ENCODE measurements around the gene AIMP2.
"Not testable (repeated sequence)": the region's sequence is repeated elsewhere in the genome, so short reads cannot be mapped to it uniquely, and the experiment has no call there.

The AIMP2 gene

DNA sequence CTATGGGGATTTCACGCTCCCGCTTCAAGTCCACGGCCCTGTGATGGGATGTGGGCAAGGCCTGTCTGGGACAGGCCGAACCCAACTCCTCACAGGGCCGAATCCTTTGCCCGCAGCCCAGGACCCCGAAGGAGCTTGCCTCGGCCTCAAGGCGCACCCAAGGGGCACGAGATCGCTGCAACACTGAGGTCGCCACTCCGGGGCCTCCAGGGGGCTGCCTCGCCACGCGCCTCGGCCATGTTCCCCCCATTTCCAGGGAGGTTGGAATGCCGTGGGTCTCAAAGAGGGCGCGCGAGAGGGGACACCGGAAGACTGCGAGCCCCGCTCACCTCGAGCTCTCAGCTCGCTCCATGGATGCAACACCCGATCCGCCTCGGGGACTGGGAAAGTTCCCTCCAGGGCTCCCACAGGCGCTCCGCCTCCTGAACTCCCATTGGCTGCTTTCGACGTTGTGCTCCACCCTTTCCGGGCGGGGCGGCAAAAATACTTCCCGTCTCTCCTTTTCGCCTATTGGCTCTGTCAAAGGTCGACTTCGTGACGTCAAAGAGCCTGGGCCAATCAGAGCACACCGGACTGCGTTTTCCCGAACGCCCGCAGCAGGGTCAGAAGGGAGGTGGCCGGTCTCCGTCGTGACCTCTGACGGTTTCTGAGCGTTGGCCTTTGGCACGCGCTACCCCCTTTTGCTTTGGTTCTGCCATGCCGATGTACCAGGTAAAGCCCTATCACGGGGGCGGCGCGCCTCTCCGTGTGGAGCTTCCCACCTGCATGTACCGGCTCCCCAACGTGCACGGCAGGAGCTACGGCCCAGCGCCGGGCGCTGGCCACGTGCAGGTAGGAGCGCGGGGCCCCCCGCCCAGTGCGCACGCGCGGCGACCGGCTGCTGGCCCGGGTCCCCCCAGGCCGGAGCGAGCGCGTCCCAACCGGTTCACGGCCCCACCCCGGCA lies at the start of gene AIMP2, which contains the start of gene PMS2:
Gene AIMP2 (plus strand): TSS at position 605 of the 944 bp plus-strand sequence. CDS start 92 bp downstream, at position 697.
Gene PMS2 (minus strand): TSS at position 382 of the 944 bp plus-strand sequence. CDS start 30 bp downstream, at position 352.
- peak within 1 kb of the TSS; percentile 93 for H3K4me3 ChIP-seq (ENCODE audit: low read depth, low read length)
- DNase-seq (ENCODE audit: low read depth), result peak; percentile 98
- TF ChIP-seq, protein P1, sequence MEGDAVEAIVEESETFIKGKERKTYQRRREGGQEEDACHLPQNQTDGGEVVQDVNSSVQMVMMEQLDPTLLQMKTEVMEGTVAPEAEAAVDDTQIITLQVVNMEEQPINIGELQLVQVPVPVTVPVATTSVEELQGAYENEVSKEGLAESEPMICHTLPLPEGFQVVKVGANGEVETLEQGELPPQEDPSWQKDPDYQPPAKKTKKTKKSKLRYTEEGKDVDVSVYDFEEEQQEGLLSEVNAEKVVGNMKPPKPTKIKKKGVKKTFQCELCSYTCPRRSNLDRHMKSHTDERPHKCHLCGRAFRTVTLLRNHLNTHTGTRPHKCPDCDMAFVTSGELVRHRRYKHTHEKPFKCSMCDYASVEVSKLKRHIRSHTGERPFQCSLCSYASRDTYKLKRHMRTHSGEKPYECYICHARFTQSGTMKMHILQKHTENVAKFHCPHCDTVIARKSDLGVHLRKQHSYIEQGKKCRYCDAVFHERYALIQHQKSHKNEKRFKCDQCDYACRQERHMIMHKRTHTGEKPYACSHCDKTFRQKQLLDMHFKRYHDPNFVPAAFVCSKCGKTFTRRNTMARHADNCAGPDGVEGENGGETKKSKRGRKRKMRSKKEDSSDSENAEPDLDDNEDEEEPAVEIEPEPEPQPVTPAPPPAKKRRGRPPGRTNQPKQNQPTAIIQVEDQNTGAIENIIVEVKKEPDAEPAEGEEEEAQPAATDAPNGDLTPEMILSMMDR (IDR thresholded peaks at IDR 0.05; ENCODE audit: control insufficient read depth, extremely low read depth, insufficient read depth), result no peak

DNA sequence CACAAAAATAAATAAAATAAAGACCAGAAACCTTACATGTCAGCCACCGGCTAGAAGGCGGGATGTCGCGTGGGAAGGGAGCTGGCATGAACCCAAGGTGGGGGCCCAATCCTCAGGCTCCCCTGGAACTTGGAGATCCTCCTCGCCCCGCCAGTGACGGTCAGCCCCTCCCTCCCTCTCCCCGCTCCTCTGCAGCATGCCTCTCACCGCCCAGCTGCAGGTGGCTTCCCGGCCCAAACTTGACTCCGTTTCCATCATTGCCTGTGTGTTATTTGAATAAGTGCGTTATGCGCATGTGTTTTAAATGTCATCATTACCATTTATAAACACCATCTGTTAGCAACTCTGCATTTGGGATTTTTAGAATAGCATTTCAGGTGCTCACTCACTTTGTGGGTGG lies 45.9 kb upstream of the AIMP2 start:
- not testable (repeated sequence) for DNase-seq (ENCODE audit: low read depth); H3K4me3 ChIP-seq (ENCODE audit: low read depth, low read length)

GRCh38 chr7:5963810-5964209 lies 45.3 kb upstream of the AIMP2 start:
- DNase-seq (ENCODE audit: low read depth); H3K4me3 ChIP-seq (ENCODE audit: low read depth, low read length): not testable (repeated sequence)

- H3K4me3 ChIP-seq (ENCODE audit: low read depth, low read length); DNase-seq (ENCODE audit: low read depth): not testable (repeated sequence)
Observed at GRCh38 chr7:5970347-5970911, 38.6 kb upstream of the AIMP2 start, which contains the start of gene RSPH10B. RSPH10B (minus strand) TSS chr7:5970689; CDS start chr7:5967116, 3,573 bp downstream.

GRCh38 chr7:5973580-5973979 lies 35.5 kb upstream of the AIMP2 start:
- not testable (repeated sequence) for DNase-seq (ENCODE audit: low read depth); H3K4me3 ChIP-seq (ENCODE audit: low read depth, low read length)

- DNase-seq (ENCODE audit: low read depth); H3K4me3 ChIP-seq (ENCODE audit: low read depth, low read length): not testable (repeated sequence)
Observed at GRCh38 chr7:5979680-5980314, 29.3 kb upstream of the AIMP2 start.

- DNase-seq (ENCODE audit: low read depth); H3K4me3 ChIP-seq (ENCODE audit: low read depth, low read length): not testable (repeated sequence)
Observed at GRCh38 chr7:5987061-5987460, 22.0 kb upstream of the AIMP2 start.

- TF ChIP-seq, protein P1 (IDR thresholded peaks at IDR 0.05; ENCODE audit: control insufficient read depth, extremely low read depth, insufficient read depth), result peak; percentile 71
- no peak overlapping the region for H3K4me3 ChIP-seq (ENCODE audit: low read depth, low read length)
- peak; percentile 52 for DNase-seq (ENCODE audit: low read depth)
Observed at GRCh38 chr7:5997210-5997808, 11.8 kb upstream of the AIMP2 start.

- DNase-seq (ENCODE audit: low read depth), result no peak
- no peak overlapping the region for H3K4me3 ChIP-seq (ENCODE audit: low read depth, low read length)
- TF ChIP-seq, protein P1 (IDR thresholded peaks at IDR 0.05; ENCODE audit: control insufficient read depth, extremely low read depth, insufficient read depth), result no peak
Observed at GRCh38 chr7:6007386-6007785, 1.7 kb upstream of the AIMP2 start.

GRCh38 chr7:6007835-6008590 lies 1.1 kb upstream of the AIMP2 start:
- DNase-seq (ENCODE audit: low read depth), result not testable (repeated sequence)
- peak overlapping the region; percentile 93 for H3K4me3 ChIP-seq (ENCODE audit: low read depth, low read length)

- H3K4me3 ChIP-seq (ENCODE audit: low read depth, low read length), result peak overlapping the region; percentile 93
- not testable (repeated sequence) for DNase-seq (ENCODE audit: low read depth)
Observed at GRCh38 chr7:6010370-6010769, 1.3 kb downstream of the AIMP2 start.
